Coronary artery (tissue), 2 donors: Measurements from ENCODE around the gene HRH3.

Experiments
- DNase-seq: peaks from one replicate; pipeline ENCODE4 v3.0.0-alpha.2; 2017; ENCODE audit warnings: low spot score
- H3K27ac ChIP-seq, 2 donors: fragments of 200-600 bp; sonication (generic); one replicate each; pipeline ENCODE4 v1.5.1; 2016 to 2019
- H3K4me3 ChIP-seq: fragments of 200-600 bp; sonication (generic); 2 replicates; pipeline ENCODE4 v1.5.1; 2016; ENCODE audit warnings: mild to moderate bottlenecking, moderate library complexity
- TF ChIP-seq, protein P1 (sequence below): fragments of 200-600 bp; sonication (generic); IDR thresholded peaks from one replicate; pipeline ENCODE4 v1.5.1; 2019; ENCODE audit warnings: antibody characterized with exemption

The HRH3 gene

DNA sequence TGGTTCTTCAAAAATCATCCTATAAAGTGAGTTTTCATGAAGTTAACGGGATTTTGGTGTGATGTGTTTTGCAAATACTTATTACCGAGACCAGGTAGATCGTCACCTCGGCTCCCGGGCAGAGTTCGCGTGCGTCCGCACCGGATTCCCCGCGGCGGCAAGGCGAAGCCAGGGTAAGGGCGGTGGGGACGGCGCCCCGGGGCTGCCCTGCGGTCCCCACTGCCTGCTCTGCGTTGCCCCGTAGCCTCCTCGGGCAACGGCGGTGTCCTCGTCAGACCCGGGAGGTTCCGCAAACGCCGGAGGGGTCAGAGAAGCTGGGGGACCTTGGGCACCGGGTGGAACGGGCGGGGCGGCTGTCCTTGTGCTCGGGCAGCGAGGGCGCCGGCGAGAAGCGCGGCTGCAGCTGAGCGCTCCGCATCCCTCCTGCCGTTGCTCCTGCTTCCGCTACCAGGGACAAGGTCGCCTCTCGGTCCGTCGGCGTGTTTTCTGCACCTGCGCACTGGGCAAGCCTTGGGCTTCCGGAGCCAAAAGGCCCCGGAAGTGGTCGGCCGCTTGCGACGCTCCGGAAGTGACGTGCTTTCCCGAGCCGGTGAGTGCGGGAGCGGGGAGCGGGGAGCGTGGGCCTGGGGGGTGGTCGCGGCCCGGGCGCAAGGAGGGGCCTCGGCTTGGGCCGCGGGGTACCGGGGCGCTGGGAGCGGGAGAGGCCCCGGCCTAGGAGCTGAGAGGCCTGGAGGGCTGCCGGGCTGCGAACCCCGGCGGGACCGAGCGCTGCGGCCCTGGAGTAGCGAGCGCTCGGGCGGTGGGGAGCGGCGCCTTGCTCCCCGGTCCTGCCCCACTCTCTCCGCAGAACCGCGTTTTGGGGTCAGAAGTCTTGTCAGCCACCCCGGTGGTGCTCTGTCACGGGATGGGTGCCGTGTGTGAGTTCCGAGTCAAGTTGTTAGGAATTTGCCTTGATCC is 37.3 kb downstream of the HRH3 start, which contains the start of gene MTG2:
MTG2 (plus strand) TSS at position 560 of the 957 bp plus-strand sequence. CDS start 10,393 bp downstream, outside the sequence.
- peak within 1 kb of the TSS; percentile 91 to 96 for H3K27ac ChIP-seq
- DNase-seq = peak; percentile 94
- H3K4me3 ChIP-seq = peak within 1 kb of the TSS; percentile 99
- TF ChIP-seq, protein P1, sequence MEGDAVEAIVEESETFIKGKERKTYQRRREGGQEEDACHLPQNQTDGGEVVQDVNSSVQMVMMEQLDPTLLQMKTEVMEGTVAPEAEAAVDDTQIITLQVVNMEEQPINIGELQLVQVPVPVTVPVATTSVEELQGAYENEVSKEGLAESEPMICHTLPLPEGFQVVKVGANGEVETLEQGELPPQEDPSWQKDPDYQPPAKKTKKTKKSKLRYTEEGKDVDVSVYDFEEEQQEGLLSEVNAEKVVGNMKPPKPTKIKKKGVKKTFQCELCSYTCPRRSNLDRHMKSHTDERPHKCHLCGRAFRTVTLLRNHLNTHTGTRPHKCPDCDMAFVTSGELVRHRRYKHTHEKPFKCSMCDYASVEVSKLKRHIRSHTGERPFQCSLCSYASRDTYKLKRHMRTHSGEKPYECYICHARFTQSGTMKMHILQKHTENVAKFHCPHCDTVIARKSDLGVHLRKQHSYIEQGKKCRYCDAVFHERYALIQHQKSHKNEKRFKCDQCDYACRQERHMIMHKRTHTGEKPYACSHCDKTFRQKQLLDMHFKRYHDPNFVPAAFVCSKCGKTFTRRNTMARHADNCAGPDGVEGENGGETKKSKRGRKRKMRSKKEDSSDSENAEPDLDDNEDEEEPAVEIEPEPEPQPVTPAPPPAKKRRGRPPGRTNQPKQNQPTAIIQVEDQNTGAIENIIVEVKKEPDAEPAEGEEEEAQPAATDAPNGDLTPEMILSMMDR = no peak

DNA sequence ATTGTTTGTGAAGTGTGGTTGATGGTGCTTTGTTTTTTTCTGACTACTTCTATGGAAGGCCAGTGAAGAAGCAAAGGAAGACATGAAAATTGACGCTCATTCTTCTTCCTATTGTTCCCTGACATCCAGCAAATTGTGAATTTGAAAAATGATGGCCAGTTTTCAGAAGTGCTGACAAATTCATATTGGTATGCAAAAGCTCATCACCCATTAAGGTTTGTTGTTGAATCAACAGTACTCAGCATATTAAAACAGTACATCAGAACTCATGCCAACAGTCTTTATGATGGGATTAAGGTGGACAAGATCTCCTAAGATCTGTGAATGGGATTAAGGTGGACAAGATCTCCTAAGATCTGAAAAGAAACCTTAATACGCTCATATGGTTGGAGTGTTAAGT is 38.3 kb downstream of the HRH3 start:
- peak overlapping the region in 1 of 2 donors; percentile 91 for H3K27ac ChIP-seq
- TF ChIP-seq, protein P1 = no peak

DNA sequence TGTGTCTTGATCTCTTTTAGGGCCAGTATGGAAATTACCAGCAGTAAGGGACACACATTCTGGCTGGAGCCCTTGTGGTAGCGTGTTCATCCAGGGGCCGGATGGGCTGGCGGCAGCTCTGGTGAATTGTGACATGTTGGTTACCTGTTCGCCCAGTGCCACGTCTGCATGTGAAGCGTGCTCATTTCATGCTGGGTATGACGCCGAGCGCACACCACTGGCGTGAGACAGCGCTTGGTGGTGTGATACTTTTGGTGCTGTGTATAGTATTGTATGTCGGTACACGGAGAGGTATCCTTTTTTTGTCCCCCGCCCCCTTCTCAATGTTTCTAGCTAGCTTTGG is 40.9 kb downstream of the HRH3 start:
- no peak for DNase-seq
- TF ChIP-seq, protein P1 = no peak
- Histone ChIP-seq H3K4me3 (no peak overlapping the region), H3K27ac (no peak overlapping the region)

More for the DNA sequence above, 38.3 kb downstream of the HRH3 start:
- DNase-seq = no peak
- H3K4me3 ChIP-seq = peak overlapping the region; percentile 99

DNA sequence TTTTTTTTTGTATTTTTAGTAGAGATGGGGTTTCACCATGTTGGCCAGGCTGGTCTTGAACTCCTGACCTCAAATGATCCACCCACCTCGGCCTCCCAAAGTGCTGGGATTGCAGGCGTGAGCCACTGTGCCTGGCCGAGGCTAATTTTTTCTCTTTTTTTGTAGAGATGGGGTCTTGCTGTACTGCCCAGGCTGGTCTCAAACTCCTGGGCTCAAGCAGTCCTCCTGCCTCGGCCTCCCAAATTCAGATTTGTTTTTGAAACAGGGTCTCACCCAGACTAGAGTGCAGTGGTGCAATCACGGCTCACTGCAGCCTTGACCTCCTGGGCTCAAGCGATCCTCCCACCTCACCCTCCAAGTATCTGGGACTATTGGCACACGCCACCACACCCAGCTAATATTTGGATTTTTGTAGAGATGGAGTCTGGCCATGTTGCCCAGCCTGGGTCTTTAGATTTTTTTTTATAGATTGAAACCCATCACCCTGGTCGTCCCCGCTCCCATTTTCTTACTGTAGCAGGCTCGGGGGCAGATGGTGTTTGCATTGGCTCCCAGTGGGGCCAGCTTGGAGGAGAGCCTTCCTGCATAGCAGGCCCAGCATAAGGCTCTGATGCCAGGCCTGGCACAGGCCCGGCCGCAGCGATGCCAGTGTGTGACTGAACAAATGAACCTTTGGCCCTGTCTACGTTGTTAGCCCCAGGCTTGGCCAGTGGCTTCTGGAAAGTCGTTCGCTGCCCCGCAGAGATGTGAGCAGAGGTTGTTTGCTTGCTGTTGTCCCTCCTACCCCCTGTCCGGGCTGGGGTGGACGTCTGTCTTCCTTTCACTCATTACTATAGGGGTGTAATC is 41.5 kb downstream of the HRH3 start:
- no peak overlapping the region for H3K4me3 ChIP-seq
- TF ChIP-seq, protein P1 = no peak
- no peak overlapping the region for H3K27ac ChIP-seq
- no peak for DNase-seq

DNA sequence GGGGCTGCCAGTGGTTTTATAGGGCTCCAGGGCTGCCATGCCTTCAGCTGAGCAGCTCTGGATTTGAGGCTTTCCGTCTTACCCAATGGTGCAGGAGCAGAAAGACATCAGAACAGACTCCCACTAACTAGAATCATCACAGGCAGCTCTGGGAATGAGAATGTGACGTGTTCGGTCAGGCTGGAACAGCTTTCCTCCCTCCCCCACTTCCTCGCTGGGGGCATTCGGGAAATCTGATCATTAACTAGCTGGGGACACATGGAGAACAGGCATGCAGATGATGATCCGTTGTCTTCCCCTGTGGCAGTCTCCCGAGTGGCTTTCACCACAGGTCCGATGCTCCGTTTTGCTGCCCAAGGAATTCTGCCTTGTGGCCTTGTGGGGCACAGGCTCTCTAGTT is 42.8 kb downstream of the HRH3 start:
- TF ChIP-seq, protein P1 = no peak
- DNase-seq = no peak
- Histone ChIP-seq H3K27ac (no peak overlapping the region), H3K4me3 (no peak overlapping the region)

DNA sequence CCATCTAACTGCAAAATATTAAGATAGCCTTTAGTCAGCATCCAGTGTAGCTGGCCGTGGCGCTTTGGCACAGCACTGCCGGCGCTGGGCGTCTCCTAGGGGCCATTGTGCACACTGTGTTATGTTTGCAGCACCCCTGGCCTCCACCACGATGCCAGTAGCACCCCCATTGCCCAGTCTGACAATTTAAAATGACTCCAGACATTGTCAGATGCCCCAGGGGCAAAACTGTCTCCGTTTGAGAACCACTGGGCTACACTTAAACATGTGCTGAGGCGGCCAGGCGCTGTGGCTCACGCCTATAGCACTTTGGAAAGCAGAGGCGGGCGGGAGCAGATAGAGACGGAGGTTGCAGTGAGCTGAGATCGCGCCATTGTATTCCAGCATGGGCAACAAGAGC is 43.2 kb downstream of the HRH3 start:
- TF ChIP-seq, protein P1 = no peak
- H3K27ac ChIP-seq = no peak overlapping the region
- H3K4me3 ChIP-seq = no peak overlapping the region
- no peak for DNase-seq
